GM18517 (cell line): ENCODE results near the gene FAM184A.
"Not testable (repeated sequence)": the region's sequence is repeated elsewhere in the genome, so short reads cannot be mapped to it uniquely, and the experiment has no call there.

ENCODE experiments used
- ATAC-seq: cut with Tn5 transposase; IDR thresholded peaks from one replicate; pipeline ENCODE4 v1.9.1; 2021; ENCODE audit warnings: mild to moderate bottlenecking, moderate library complexity; ENCODE audit not compliant: unreplicated experiment

Gene FAM184A

DNA sequence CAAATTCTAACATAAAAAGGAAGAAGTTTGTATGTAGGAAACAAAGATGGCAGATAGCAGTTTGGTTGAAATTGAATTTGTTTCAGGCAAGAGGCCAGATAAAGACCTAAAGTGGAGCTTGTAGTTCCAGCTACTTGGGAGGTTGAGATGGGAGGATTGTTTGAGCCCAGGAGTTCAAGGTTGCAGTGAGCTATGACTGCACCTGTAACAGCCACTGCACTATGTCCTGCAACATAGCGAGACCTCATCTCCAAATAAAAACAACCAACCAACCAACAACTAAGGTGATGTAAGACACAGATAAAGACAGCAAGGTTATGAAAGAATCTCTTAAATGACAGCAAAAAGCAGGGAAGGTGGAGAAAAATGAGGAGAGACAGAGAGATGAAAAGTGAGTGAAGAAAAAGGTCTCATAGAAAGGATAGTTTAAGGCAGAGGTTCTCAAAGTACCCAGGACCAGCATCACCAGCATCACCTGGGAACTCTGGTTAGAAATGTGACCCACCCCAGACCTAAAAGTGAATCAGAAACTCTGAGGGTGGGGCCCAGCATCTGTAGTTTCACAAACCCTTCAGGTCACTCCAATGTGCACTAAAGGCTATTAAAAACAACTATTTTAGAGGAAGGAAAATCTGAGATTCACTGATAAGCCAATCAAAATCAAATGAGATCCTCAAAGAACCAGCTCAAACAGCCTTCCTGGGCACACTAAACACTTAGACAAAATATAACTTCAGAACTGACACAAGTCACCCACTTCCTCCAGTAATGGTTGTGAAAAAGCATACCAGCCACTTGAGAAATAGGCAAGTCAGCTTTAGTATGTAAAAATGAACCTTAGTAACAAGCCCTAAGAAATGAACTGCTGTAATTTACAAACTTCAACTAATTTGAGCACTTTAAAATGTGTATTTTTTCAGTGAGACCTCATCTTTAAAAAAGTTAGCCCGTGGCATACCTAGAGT is 57.6 kb downstream of the FAM184A start:
- no peak for ATAC-seq

DNA sequence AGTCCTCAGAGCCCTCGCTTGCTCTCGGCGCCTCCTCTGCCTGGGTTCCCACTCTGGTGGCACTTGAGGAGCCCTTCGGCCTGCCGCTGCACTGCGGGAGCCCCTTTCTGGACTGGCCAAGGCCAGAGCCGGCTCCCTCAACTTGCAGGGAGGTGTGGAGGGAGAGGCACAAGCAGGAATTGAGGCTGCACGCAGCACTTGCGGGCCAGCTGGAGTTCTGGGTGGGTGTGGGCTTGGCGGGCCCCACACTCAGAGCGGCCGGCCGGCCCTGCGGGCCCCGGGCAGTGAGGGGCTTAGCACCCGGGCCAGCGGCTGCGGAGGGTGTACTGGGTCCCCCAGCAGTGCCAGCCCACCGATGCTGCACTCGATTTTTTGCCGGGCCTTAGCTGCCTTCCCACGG is 63.3 kb downstream of the FAM184A start:
- not testable (repeated sequence) for ATAC-seq

DNA sequence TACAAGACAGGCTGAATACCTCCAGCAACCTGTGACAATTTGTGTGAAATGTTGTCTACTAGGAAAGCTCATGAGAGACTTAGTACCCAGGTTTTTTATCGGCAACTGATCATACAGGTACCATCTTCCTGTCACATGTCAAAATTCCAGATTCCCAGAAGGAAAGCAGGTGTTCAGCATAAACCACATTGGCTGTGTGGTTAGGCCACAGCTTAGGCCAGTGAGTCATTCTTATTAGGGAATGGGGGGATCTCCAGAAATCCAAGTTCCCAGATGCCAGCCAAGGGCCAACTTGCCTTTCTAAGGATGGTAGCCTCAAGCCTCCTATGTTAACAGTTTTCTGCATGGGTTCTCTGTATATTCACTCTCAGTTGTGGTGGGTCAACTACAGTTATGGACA is 65.9 kb downstream of the FAM184A start:
- no peak for ATAC-seq

DNA sequence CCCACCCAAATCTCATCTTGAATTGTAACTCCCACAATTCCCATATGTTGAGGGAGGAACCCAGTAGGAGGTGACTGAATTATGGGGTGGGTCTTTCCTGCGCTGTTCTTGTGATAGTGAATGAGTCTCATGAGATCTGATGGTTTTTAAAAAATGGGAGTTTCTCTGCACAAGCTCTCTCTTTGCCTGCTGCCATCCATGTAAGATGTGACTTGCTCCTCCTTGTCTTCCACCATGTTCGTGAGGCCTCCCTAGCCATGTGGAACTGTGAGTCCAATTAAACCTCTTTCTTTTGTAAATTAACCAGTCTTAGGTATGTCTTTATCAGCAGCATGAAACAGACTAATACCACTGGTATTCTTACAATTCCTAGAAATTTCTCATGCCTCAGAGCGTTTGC is 69.2 kb downstream of the FAM184A start:
- ATAC-seq: not testable (repeated sequence)

DNA sequence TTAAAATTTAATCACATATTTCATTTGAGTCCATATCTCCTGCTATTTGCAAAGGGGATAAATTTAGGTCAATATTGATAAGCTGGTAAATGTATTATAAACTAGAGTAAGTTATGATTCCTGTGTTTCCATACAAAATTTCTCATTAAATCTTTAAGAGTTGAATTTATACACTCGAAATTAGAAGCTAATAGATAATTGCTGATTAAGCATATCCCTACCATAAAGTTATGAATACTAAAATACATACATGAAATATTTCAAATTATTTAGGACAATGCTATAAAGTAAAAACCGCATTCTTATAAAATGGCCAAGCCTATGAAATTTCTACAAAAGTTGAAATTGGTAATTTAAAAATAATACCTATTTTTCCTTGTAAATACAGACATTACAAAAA is 71.5 kb downstream of the FAM184A start:
- no peak for ATAC-seq

DNA sequence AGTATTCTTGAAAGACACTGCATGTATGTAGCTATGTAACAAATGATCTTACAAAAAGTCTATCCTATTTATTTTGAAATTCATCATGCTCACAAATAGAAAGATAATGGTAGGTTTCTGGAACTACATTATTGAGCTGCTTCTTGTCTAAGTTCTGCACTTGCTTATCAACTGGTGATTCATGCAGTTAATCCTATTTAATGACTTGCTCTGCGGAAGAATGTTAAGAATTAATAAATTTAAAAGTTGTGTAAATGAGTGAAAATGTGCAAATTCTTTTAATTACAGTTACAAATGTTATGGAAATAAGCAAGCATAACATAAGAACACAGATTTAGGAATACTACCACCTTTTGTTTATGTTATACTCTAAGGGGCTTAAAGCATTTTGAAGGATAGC is 76.4 kb downstream of the FAM184A start:
- ATAC-seq: no peak

DNA sequence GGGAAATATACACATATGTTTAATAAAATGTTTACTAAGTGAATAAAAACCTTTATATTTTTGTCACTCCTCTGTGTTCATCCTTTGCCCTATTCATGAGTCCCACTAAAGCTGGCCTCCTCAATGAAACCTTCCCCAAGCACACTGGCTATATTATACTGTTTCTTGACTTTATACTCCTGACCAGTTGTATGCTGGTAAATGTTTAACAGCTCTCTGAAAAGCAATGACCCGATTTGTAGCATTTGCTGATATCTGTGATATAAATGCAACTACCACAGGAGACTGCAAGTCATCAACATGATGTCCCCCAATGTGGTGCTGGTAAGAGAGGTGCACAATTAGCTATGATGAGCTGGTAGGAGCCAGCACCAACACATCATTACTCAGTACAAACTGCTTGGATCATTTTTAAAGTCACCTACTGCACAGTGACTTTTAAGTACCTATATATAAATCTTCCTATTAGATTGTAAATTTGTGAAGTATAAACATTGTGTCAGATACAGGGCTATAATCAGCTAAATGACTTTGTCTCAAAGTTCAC is 78.9 kb downstream of the FAM184A start:
- no peak for ATAC-seq

DNA sequence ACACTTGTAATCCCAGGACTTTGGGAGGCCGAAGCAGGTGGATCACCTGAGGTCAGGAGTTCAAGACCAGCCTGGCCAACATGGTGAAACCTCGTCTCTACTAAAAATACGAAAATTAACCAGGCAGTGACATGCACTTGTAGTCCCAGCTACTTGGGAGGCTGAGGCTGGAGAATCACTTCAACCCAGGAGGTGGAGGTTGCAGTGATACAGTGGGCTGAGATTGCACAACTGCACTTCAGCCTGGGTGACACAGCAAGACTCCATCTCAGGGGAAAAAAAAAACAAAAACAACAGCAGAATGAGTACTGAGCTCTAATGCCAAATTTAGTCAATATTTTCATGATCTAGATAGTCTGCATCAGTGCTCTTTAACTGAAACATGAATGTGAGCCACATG is 81.0 kb downstream of the FAM184A start:
- not testable (repeated sequence) for ATAC-seq

DNA sequence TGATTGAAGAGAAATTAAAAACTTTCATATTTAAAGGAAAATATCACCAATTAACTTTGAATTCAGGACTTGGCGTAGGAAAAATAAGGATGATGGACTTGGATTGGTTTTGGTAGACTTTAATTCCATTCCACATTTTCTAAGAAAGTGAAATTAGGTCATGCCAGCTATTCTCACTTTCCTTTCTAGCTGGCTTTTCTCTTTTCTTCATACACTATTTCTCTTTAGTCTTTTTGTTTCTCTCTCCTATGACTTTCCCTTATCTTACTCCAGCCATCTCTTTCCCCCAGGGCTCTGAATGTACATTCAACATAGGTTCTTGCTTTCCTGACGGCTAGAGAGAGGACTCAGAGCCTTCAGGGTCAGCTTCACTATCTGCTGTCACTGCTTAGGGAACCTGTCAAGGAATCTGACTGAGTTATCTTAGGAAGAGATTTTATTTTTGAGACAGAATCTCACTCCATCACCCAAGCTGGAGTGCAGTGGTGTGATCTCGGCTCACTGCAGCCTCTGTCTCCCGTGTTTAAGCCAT is 82.1 kb downstream of the FAM184A start:
- no peak for ATAC-seq

DNA sequence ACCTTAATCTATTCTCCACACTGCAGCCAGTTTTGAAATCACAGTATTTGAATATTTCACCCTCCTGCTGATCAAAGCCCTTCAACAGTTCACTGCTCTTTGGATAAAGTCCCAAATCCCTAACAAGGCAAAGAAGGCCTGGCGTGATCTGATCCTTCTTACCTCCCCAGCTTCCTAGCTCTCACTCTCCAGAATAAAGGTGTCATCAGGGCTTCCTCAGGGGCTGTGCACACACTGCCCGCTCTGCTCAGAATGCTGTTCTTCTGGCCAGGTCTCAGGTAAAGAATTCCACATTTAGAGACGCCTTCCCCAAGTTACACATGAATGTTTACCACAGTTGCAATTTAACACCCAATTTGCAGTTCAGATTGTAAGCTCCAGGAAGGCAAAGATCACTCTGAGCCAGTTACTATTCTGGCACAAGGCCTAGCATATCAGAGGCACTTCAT is 84.6 kb downstream of the FAM184A start:
- ATAC-seq: no peak

DNA sequence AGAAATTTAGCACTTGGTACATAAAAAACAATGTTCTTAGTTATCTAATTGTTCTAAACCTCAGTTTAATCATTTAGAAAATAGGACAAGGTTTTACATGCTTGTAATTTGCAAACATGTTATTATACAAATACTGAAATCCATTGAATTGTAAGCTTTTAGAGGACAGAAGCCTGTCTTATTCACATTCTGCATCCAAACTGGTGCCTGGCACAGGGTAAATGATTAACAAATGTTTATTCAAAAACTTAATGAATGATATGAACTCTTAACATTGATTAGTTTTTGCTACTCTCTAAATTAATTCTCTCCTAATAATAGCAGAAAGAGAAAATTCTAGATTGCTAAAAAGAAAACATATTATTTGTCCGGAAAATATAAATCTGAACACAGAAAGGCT is 85.1 kb downstream of the FAM184A start:
- no peak for ATAC-seq

DNA sequence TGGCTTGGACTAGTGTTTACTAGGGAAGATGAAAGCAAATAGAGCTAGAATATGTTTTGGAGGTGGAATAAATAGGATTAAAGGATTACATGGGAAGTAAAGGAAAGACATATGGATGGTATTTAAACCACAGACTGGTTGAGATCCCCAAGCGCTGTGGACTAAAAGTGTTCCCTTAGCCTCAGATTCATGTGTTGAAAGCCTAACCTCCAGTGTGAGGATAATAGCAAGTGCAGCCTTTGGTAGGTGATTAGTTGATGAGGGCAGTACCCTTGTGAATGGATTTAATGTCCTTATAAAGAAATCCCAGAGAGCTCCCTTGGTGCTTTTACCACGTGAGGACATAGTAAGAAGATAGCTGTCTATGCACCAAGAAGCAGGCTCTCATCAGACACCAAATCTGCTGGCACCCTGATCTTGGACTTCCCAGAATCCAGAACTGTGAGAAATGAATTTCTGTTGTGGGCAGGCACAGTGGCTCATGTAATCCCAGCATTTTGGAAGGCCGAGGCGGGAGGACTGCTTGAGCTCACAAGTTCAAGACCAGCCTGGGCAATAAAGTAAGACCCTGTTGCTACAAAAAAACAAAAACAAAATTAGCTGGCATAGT is 86.2 kb downstream of the FAM184A start:
- ATAC-seq: no peak

DNA sequence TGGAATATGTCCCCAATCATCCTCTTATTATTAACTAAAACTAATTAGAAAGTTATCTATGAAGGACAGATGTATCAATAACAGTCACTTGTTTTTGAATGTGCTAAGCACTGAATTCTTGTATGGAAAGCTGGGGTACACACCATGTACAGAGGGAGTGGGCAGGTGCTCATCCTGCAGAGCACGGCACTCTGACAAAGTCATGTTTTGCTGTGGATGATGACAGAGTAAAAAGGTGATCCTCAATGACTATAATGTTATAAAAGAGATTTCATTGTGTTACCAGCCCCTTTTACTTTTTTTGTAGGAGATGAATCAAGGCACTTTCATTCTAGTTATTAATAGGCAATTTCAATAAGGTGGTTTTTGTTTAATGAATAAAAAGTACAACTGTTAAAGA is 92.2 kb downstream of the FAM184A start:
- ATAC-seq: no peak

DNA sequence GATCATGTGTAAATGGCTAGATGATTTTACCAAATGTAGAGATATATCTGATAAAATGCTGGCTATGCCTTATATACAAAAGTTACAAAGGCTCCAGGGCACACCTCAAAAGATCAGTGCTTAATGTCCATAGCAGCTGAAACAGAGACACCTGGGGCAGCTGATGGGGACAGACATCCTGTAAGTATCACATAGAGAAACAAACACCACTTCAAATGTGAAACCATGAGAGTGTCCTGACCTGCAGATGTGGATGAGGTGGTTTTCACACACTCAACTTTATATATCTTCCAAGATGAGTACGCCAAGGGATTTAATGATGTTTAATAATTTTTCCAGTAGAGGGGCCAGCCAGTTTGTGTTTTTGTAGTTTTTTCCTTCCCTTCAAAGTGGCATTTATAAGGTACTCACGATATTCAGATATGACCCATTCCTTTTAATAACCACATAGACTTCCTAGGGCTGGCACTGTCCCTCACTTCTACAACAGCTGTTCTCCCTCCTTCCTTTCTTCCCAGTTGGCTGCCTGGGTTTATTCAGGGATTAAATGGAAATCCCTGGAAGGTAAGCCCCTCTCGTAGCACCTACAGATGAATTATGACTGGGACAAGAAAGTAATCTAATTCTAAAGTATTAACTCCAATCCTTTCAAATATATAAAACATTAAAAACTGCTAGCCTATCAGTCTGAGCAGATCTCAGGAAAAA is 93.2 kb downstream of the FAM184A start:
- no peak for ATAC-seq

DNA sequence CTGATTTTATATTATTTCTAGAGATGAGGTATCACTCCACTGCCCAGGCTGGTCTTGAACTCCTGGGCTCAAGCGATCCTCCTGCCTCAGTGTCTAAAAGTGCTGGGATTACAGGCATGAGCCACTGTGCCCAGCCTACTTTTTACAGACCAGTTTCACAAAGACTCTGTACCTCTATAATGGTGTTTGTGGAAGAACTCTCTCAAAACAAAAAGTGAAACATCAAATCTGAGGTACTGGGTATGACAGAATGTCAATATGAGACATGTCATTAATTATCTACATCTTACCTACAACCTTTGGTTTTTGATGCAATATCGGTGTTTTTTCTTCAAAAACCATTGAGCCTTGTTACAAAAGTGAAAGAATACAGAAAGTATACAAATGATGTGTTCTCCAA is 94.1 kb downstream of the FAM184A start:
- no peak for ATAC-seq

DNA sequence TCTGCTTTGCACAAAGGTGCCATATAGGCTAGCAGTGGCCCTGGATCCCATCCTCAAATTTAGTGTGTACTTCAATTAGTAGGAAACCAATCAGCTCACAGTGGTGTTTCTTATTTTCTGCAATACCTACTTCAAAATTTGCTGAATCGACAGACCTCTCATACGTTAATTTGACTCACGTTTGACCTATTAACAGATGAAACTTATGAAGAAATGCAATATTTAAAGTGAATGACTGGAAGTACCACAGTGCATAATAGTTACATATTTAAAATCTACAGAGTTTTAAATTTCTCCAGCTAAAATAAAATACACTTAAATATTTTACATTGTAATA is 95.9 kb downstream of the FAM184A start:
- ATAC-seq: no peak

DNA sequence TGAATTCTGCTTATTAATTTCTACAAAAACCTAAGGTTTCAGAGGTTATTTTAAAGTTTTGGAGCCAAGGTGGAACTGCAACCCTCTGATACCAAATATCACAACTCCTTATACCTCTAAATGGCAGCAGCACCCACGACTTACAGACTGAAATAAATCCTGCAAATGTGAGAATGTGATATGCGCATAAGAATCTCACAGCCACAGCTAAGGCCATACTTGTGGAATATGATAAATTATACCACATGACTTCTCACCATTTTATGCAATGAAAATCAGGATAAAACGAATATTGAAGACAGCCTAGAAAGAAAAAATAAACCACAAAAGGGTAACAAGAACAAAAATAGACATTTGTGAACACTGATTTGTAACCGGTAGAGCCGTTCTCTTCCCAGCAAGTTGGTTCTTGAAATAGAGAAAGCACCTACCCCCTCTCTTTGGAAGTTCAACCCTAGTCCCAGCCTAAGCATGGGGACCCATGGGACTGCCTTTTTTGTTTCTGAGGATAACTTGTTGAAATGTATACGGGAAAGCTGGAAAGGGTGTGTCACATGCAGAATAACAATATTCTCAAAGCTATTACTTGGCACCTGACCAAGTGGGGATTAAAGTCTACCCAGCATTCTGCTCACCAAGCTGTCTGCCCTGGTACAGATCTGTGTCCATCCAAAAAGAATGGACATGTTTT is 96.4 kb downstream of the FAM184A start:
- no peak for ATAC-seq

DNA sequence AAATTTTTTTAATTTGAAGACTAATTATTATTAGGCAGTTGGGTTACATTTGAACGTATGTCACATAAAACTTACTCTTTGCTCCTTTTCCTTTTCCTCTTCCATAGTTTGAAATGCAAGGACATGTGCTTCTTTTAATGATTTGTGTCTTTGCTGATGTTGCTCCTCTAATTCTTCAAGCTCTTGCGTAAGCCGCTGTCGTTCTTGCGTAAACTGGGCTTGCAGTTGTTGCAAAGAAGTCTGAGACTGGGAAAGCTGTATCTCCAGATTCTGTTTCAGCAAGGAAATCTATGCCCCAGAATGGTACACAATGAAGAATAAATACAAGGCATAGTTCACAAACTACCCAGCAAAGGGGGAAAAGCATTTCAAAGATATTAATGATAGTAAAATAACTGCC is 98.4 kb downstream of the FAM184A start:
- ATAC-seq: no peak

DNA sequence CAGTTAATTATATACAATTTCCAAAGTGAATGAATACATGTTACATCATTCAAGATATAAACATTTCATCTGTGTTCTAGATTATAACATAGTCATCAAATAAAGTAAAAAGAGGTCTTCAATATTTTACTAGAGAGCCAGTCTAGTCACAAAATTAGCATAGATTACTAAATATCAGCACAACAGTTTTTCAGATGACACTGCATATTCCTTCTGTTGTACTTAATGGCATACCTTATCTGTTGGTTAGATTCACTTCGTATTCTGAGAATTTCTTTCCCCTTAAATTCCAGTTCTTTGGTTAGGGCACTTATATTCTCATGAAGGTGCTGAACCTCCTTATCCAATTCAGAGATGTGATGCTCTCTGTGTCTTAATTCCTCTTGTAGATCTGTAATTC is 103.7 kb downstream of the FAM184A start:
- no peak for ATAC-seq

DNA sequence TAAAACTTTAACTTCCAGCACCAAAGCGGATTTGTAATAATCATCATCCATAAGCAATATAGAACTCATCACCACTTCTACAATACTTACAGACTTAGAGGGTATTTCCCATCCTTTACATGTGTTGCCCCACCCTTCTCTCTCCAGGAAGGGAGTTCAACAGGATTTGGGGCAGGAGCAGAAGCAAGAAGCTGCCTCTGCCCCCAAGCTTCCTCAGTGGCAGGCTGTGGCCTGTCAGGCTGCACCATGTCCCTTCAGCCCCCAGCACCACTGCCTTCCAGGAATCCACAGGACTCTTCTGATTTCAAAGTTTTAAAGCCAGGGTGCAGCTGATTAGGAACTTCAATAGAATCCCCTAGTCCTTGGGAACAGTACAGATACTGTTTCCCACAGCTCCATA is 106.8 kb downstream of the FAM184A start:
- ATAC-seq: no peak

DNA sequence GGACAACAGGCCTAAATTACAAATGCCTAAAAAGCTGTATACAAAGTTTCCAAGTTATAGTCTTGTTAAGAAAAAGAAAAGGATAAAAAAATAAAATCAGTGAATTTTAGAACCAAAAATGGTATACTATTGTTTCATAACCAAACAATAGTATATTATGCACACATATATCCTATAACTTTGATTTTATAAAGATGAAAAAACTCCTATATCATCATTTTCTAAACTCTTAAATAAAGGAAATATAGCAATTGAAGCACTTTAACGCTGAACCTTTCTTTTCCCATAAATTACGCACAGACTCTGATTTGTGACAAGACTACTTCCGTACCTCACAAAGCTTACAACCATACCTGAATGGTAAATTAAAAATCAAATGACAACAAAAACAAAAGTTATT is 107.6 kb downstream of the FAM184A start:
- no peak for ATAC-seq
